HG02678 (cell line): Measurements from ENCODE around the gene MTF1.
A peak's percentile ranks its signal among the peaks of the same experiment; 100 is the strongest.
"Not testable (repeated sequence)": the region's sequence is repeated elsewhere in the genome, so short reads cannot be mapped to it uniquely, and the experiment has no call there.

Experiments used
- ATAC-seq: cut with Tn5 transposase; IDR thresholded peaks from one replicate; pipeline ENCODE4 v1.9.1; 2021; ENCODE audit warnings: mild to moderate bottlenecking, moderate library complexity; ENCODE audit not compliant: unreplicated experiment

The MTF1 gene

DNA sequence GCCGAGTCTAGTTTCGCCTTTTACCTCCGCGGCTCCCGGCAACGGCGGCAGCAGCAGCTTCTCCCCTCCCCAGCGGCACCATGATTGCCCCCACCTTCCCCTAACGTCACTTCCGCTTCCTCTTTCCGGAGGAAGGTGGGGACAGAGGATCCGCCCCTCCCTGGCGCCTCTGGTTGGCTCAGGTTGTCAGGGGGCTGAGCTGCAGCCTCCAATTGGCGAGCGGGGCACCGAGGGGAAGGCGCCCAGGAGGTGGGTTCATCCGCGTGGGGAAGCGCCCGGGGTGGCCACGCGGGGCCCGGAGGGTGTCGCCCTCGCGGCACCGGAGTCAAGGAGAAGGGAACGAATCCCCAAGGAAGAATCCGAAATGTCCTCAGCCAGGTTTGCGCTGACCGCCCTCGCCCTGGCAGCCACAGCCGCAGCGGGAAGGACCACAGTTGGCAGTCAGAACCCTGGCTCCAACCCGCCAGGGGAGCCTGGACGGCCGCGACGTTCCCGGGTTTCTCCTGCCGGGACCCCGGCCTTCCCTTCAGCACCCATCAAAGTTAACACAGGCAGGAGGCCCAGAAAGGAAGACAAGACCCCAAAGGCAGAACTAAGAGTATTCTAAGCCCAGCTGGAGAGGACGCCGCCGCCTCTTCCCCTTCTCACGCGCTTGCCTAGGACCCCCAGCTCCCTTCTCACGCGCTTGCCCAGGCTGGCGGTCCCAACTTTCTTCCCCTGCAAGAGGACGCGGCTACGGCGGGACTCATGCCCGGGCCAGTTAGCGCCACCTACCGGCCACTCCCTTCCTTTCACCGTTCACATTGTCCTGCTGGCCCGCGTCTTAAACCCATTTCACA, at the start of gene MTF1:
Gene MTF1 (minus strand): TSS at position 86 of the 839 bp plus-strand sequence. CDS start 1,934 bp downstream, outside the sequence.
- peak; percentile 97 for ATAC-seq

GRCh38 chr1:37908531-37908930, 49.1 kb upstream of the MTF1 start:
- not testable (repeated sequence) for ATAC-seq

GRCh38 chr1:37907416-37908125, 48.2 kb upstream of the MTF1 start:
- not testable (repeated sequence) for ATAC-seq

DNA sequence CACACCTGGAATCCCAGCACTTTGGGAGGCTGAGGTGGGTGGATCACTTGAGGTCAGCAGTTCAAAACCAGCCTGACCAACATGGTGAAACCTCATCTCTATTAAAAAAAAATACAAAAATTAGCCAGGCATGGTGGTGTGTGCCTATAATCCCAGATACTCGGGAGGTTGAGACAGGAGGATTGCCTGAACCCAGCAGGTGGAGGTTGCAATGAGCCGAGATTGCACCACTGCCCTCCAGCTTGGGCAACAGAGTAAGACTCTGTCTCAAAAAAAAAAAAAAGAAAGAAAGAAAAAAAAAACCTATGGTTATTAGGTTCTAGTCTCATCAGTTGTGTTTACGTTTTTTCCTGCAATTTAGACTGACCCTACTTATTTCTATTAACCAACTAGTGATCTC, 47.2 kb upstream of the MTF1 start:
- not testable (repeated sequence) for ATAC-seq

DNA sequence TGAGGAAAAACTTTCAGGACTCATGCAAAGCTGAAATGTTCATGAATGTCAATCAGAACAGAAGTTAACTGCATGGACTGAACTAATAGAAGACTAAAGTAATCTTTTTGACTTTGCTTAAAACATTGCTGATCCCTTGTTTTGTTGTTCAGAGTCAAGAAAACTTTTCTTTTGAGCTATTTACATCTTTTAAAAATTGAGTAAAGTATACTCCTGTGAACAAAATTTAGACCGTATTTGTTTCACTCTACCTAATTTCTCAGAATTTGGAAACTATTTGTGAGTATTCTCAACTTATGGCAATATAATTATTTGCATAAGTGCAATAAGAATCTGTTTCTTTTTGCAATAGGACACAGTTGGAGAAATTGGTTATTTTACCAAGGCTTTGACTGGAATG, 46.3 kb upstream of the MTF1 start:
- no peak for ATAC-seq

DNA sequence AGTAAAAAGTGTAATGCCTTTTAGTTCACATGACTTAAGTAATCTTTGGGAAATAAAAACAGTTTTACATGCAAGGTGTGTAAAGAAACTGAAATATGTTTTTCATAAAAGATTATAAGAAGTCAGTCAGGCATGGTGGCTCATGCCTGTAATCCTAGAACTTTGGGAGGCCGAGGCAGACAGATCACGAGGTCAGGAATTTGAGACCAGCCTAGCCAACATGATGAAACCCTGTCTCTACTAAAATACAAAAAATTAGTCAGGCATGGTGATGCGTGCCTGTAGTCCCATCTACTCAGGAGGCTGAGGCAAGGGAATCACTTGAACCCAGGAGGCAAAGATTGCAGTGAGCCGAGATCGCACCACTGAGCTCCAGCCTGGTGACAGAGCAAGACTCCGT, 44.5 kb upstream of the MTF1 start:
- ATAC-seq: not testable (repeated sequence)

DNA sequence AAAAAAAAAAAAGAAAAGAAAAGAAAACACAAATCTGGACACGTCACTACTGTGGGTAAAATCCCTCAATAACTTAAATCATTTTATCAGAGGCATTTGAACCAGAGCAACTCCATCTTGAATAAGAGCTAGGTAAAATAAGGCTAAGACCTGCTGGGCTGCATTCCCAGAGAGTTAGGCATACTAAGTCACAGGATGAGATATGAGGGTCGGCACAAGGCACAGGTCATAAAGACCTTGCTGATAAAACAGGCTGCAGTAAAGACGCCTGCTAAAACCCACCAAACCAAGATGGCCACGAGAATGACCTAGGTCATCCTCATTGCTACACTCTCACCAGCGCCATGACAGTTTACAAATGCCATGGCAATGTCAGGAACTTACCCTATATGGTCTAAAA, 43.6 kb upstream of the MTF1 start:
- no peak for ATAC-seq

DNA sequence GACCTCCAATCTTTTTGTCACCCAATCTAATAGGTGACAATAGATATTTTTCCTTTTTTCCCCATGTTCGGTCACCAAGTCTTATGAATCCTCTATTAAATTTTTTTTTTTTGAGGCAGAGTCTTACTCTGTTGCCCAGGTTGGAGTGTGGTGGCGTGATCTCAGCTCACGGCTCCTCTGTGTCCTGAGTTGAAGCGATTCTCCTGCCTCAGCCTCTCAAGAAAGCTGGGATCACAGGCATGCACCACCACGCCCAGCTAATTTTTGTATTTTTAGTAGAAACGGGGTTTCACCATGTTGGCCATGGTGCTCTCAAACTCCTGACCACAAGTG, 42.5 kb upstream of the MTF1 start:
- ATAC-seq: no peak

- ATAC-seq: peak; percentile 69
Measured at GRCh38 chr1:37901191-37901892, 42.0 kb upstream of the MTF1 start.

DNA sequence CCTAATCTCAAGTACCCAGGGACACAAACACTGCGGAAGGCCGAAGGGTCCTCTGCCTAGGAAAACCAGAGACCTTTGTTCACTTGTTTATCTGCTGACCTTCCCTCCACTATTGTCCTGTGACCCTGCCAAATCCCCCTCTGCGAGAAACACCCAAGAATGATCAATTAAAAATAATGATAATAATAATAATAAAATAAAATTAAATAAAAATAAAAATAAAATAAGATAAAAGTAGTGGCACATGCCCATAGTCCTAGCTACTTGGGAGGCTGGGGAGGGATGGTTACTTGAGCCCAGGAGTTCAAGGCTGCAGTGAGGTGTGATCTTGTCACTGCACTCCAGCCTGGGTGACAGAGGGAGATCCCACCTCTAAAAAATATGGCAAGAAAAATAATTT, 38.2 kb upstream of the MTF1 start:
- ATAC-seq: not testable (repeated sequence)

DNA sequence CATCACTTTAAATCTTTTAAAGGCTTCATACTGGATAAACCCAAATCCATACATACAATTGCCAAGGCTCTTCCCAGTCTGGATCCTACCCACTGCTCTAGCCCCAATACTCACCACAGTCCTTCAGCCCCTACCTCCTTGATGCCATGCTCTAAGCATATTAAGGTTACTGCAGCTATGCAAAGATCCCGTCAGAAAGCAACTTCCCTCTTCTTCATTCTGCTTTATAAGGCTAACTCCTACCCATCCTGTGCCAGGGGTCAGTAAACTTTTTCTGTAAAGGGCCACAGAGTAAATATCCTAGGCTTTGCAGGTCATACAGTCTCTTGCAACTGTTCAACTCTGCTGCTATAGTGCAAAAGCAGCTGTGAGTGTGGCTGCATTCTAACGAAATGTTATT, 34.3 kb upstream of the MTF1 start:
- no peak for ATAC-seq

GRCh38 chr1:37892151-37893047, 33.0 kb upstream of the MTF1 start:
- no peak for ATAC-seq

DNA sequence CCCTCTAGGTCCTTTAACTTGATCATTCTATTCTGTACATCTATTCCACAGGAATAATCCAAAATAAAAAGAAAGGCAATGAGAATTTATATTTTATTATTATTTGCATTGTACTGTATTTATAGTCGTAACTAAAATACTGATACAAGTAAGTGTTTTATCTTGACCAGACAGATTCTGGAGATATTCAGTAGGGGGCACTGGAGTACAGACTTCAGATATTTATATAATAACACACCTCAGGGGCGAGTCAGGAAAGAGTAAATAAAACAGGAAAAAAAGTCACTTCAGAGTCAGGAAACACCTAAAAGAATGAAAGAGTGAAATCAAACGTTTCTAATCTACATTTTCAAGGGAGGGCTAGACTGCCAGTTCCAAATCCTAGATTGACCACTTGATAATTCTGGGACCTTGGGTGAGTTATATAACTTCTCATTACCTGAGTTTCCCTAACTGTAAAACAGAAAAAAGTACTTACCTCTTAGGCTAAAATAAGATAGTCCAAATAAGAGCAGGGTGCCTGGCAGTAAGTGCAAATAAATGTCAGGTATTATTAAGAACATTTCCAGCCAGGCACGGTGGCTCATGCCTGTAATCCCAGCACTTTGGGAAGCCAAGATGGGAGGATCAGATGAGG, 31.1 kb upstream of the MTF1 start:
- ATAC-seq: no peak

GRCh38 chr1:37888022-37888700, 28.8 kb upstream of the MTF1 start:
- ATAC-seq: no peak

DNA sequence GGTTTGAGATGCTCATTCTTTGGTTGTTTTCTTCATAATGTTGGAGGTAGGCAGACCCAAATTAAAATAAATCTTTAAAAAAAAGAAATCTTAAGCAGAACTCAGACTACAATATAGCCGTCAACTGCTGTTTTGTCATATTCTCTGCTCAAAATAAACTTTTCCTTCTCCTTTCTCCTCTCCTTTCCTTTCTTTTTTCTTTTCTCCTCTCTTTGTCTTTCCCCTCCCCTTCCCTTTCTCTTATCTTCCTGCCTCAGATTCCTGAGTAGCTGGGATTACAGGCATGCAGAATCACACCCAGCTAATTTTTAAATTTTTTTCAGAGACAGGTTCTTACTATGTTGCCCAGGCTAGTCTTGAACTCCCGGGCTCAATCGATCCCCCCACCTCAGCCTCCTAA, 24.8 kb upstream of the MTF1 start:
- ATAC-seq: no peak

GRCh38 chr1:37883671-37884070, 24.3 kb upstream of the MTF1 start:
- ATAC-seq: no peak

DNA sequence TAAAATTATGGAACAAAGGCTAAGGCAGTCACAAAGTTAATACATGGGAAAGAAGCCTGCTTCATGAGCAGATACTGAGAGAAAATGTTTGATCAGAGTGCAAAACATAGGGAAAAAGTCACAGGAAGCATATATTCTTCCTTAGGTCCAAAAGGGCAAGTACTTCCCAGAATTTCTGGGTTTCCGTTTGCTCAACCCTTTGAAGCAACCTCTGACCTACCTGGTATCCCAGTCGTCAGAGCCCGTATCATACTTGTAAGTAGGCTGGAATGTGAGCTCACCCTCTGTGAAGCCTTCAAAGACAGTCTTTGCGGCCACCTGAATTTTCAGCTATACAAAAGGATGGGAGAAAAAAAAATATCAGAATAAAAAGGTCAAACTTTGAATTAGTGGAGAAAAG, 20.5 kb upstream of the MTF1 start:
- no peak for ATAC-seq

DNA sequence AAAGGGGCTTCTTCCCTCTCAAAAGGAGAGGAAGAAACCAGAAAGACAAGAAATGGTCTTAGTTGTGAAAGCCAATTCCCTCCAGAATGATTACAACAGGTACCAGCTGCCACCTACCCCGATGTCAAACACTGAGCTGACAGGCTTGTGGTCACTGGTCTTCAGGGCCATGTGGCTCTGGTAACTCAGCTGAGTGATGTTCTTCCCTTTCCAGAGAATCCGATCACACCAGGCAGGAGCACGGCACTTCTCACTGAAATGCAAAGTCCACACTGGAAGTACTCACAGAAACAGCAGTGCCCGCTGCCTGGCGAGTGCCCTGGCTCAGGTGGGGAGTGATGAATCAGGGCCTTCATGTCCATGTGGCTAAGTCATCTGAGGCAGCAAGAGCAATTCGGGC, 18.7 kb upstream of the MTF1 start:
- no peak for ATAC-seq

GRCh38 chr1:37875833-37876232, 16.4 kb upstream of the MTF1 start:
- ATAC-seq: no peak

DNA sequence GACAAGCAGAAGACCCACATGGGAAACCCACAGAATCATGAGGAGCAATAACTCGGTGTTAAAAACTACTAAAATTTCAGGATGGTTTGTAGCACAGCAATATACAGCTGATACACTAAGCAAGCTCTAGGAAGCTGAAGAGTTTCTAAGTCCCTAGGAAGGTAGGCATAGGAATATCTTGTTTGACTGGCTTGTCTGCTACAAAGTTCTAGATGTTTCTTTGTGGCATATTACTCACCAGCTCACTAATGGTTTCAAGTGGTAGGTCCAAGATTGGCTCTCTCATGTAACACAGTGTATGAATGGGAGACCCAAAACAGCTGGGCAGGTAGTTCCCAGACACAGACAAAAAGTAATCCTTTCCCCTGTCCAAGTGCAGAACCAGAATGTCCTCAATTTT, 13.3 kb upstream of the MTF1 start:
- no peak for ATAC-seq
